ENCODE data around the gene ABCC11. TPM values are rescaled to one million over a fixed set of nuclear protein-coding genes. Genes with fewer than 3 reads are reported as not detected.

Gene ABCC11
- total RNA-seq, 2 donors from 2014 or later = 0.70 TPM; not detected in 1

DNA sequence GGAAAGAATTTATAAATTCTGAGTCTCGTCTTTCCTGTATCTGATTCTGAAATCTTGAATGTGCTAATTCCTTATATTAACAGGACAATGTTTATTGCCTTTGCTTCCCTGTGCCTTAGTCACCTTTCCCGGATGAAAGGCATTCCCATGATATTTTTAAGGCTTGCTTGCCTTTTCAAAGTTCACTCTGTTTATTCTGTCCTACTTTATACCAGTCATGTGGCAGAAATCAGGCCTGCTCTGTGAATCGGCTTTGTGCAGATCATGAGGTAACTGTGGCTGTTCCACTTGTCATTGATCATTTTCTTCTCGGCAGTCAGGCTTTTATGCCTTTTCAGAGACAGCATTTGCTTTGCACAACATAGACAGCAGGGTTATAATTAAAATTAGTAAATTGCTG is 28.8 kb upstream of the ABCC11 start:
- Histone ChIP-seq H3K9me3 (ENCODE audit: control insufficient read depth, low read length) (no peaks in the 10 kb centered on the region), H3K27ac (ENCODE audit: low read depth, low read length) (no peak overlapping the region), H3K4me1 (ENCODE audit: control insufficient read depth, insufficient read depth, low read length) (no peaks in the 10 kb centered on the region), H3K4me3 (ENCODE audit: low read length) (no peak overlapping the region), H3K9ac (ENCODE audit: extremely low read depth, low read length, poor library complexity, severe bottlenecking) (no peak overlapping the region), H3K27me3 (ENCODE audit: control insufficient read depth, insufficient read depth, low read length, poor library complexity, severe bottlenecking) (no peaks in the 10 kb centered on the region), H3K36me3 (ENCODE audit: control insufficient read depth, insufficient read depth, low read length) (peaks cover 43% of the 10 kb centered on the region)
- Mint-ChIP-seq H3K27ac (no peak overlapping the region), H3K4me1 (peaks cover 9% of the 10 kb centered on the region), H3K4me3 (no peak overlapping the region), H3K9me3 (no peaks in the 10 kb centered on the region), H3K36me3 (ENCODE audit: low read depth) (peaks cover 17% of the 10 kb centered on the region), H3K27me3 (ENCODE audit: insufficient read depth) (no peaks in the 10 kb centered on the region)
- no peak for DNase-seq
- 94 to 96% methylated on average over 3 to 4 of the region's 4 CpGs for WGBS, 2 experiments (ENCODE audit: insufficient coverage in 1 of 2, insufficient read length in 1 of 2)
- no peak for TF ChIP-seq CTCF (conservative IDR thresholded peaks at IDR 0.05)

GRCh38 chr16:48274476-48274875 is 27.1 kb upstream of the ABCC11 start:
- Mint-ChIP-seq H3K27ac (no peak overlapping the region), H3K27me3 (ENCODE audit: insufficient read depth) (no peaks in the 10 kb centered on the region), H3K4me1 (peaks cover 9% of the 10 kb centered on the region), H3K4me3 (no peak overlapping the region), H3K36me3 (ENCODE audit: low read depth) (peaks cover 17% of the 10 kb centered on the region), H3K9me3 (no peaks in the 10 kb centered on the region)
- no CpG with 5 or more reads among the region's 1 CpG for WGBS, 2 experiments (ENCODE audit: insufficient coverage in 1 of 2, insufficient read length in 1 of 2)
- H3K36me3 ChIP-seq (ENCODE audit: control insufficient read depth, insufficient read depth, low read length) = peaks cover 45% of the 10 kb centered on the region
- H3K4me3 ChIP-seq (ENCODE audit: low read length) = no peak overlapping the region
- no peaks in the 10 kb centered on the region for H3K9me3 ChIP-seq (ENCODE audit: control insufficient read depth, low read length)
- no peaks in the 10 kb centered on the region for H3K27me3 ChIP-seq (ENCODE audit: control insufficient read depth, insufficient read depth, low read length, poor library complexity, severe bottlenecking)
- H3K9ac ChIP-seq (ENCODE audit: extremely low read depth, low read length, poor library complexity, severe bottlenecking) = no peak overlapping the region
- no peaks in the 10 kb centered on the region for H3K4me1 ChIP-seq (ENCODE audit: control insufficient read depth, insufficient read depth, low read length)
- no peak overlapping the region for H3K27ac ChIP-seq (ENCODE audit: low read depth, low read length)
- TF ChIP-seq CTCF (conservative IDR thresholded peaks at IDR 0.05) = no peak
- no peak for DNase-seq

- TF ChIP-seq CTCF (conservative IDR thresholded peaks at IDR 0.05) = no peak
- H3K27ac ChIP-seq (ENCODE audit: low read depth, low read length) = no peak overlapping the region
- H3K27me3 ChIP-seq (ENCODE audit: control insufficient read depth, insufficient read depth, low read length, poor library complexity, severe bottlenecking) = no peaks in the 10 kb centered on the region
- no peak for DNase-seq
- H3K4me3 ChIP-seq (ENCODE audit: low read length) = no peak overlapping the region
- H3K9me3 ChIP-seq (ENCODE audit: control insufficient read depth, low read length) = no peaks in the 10 kb centered on the region
- Mint-ChIP-seq H3K27me3 (ENCODE audit: insufficient read depth) (no peaks in the 10 kb centered on the region), H3K4me1 (peaks cover 12% of the 10 kb centered on the region), H3K36me3 (ENCODE audit: low read depth) (peaks cover 9% of the 10 kb centered on the region), H3K4me3 (no peak overlapping the region), H3K9me3 (no peaks in the 10 kb centered on the region), H3K27ac (no peak overlapping the region)
- WGBS, 2 experiments (ENCODE audit: insufficient coverage in 1 of 2, insufficient read length in 1 of 2) = 87 to 90% methylated on average over 6 to 8 of the region's 8 CpGs
- H3K36me3 ChIP-seq (ENCODE audit: control insufficient read depth, insufficient read depth, low read length) = peaks cover 40% of the 10 kb centered on the region
- no peak overlapping the region for H3K9ac ChIP-seq (ENCODE audit: extremely low read depth, low read length, poor library complexity, severe bottlenecking)
- no peaks in the 10 kb centered on the region for H3K4me1 ChIP-seq (ENCODE audit: control insufficient read depth, insufficient read depth, low read length)
These were observed 25.6 kb upstream of the ABCC11 start for GRCh38 chr16:48272837-48273421.

Measured in endodermal cell (in vitro differentiated cells).